GM12878 (cell line): ENCODE results near the gene HAPSTR1. TPM values are rescaled to one million over a fixed set of nuclear protein-coding genes. Genes with fewer than 3 reads are reported as not detected.

Experiments
- ATAC-seq: fragments of 200-7000 bp; cut with Tn5 transposase; 3 replicates; pipeline ENCODE4 v1.9.1; 2020; ENCODE audit warnings: mild to moderate bottlenecking, moderate library complexity
- BruUV-seq: library from RNA; stranded (reverse); fragments of 400-500 nt; replicated peaks from 2 replicates; lab custom pipeline; 2021; lab: Mats Ljungman, UMichigan
- CTCF ChIA-PET: fragments of 300-600 bp; sonication (Branson Sonifier 250); formaldehyde crosslinking; extraction: SDS; loops from one replicate; lab custom pipeline; 2021; ENCODE audit warnings: inconsistent platforms; lab: Yijun Ruan, JAX
- POLR2A ChIA-PET: fragments of 350-600 bp; formaldehyde crosslinking; extraction: SDS; loops from one replicate; lab custom pipeline; 2021; ENCODE audit warnings: inconsistent platforms; lab: Charles Lee
- RAD21 ChIA-PET: fragments of 300-600 bp; sonication (Branson Sonifier 250); formaldehyde crosslinking; loops from one replicate; lab custom pipeline; 2023; ENCODE audit warnings: antibody characterized with exemption; ENCODE audit not compliant: unreplicated experiment; lab: Charles Lee
- SMC1A ChIA-PET: fragments of 300-600 bp; sonication (Branson Sonifier 250); formaldehyde crosslinking; loops from one replicate; lab custom pipeline; 2023; ENCODE audit not compliant: unreplicated experiment, uncharacterized antibody; lab: Charles Lee
- DNase-seq: peaks from one replicate; pipeline ENCODE4 v3.0.0-alpha.2; 2011; ENCODE audit warnings: low read depth, low spot score
- FAIRE-seq: peaks from 3 replicates; lab custom pipeline; 2011; peaks lifted over from hg19 to GRCh38; lab: Jason Lieb, UNC
- H2AFZ ChIP-seq: 2 replicates; pipeline ENCODE4 v1.6.0; 2011; ENCODE audit warnings: low read depth, low read length, control low read depth; ENCODE audit not compliant: control insufficient read depth
- H3K27ac ChIP-seq: 2 replicates; pipeline ENCODE4 v1.5.1; 2011; ENCODE audit warnings: control low read depth; ENCODE audit not compliant: control insufficient read depth, insufficient read depth
- H3K27me3 ChIP-seq, 2 experiments: replicated peaks in 1 of 2; 2 replicates each; pipeline versions ENCODE4 v1.6.0 to v1.6.1; 2011; ENCODE audit warnings: low read length in 1 of 2; ENCODE audit not compliant: control insufficient read depth in 2 of 2, insufficient read depth in 2 of 2
- H3K36me3 ChIP-seq, 2 experiments: 2 replicates each; pipeline ENCODE4 v1.5.1; 2011; ENCODE audit warnings: low read length in 1 of 2; ENCODE audit not compliant: control insufficient read depth in 2 of 2, insufficient read depth in 2 of 2
- H3K4me1 ChIP-seq: 2 replicates; pipeline ENCODE4 v1.6.1; 2011; ENCODE audit warnings: mild to moderate bottlenecking, low read length, moderate library complexity, mixed read lengths; ENCODE audit not compliant: control insufficient read depth, insufficient read depth
- H3K4me2 ChIP-seq: 2 replicates; pipeline ENCODE4 v1.6.0; 2011; ENCODE audit warnings: control low read depth; ENCODE audit not compliant: control insufficient read depth, insufficient read depth
- H3K4me3 ChIP-seq: fragments of 200-600 bp; sonication (generic); 2 replicates; pipeline ENCODE4 v1.5.1; 2016
- H3K79me2 ChIP-seq: 2 replicates; pipeline ENCODE4 v1.6.0; 2011; ENCODE audit warnings: low read length; ENCODE audit not compliant: control insufficient read depth, insufficient read depth
- H3K9ac ChIP-seq: 2 replicates; pipeline ENCODE4 v1.8.0; 2011; ENCODE audit warnings: low read length, control low read depth, mixed read lengths; ENCODE audit not compliant: control insufficient read depth, insufficient read depth
- H3K9me3 ChIP-seq: replicated peaks from 3 replicates; pipeline ENCODE4 v1.5.1; 2011; ENCODE audit warnings: mild to moderate bottlenecking, low read length; ENCODE audit not compliant: control insufficient read depth, insufficient read depth
- H4K20me1 ChIP-seq: 2 replicates; pipeline ENCODE4 v1.6.0; 2011; ENCODE audit not compliant: control insufficient read depth, insufficient read depth
- CREM ChIP-seq: IDR thresholded peaks from 2 replicates; pipeline ENCODE4 v1.6.1; 2014; ENCODE audit warnings: antibody characterized with exemption, low read depth
- IKZF1 ChIP-seq: fragments of 450-650 bp; conservative IDR thresholded peaks from 2 replicates; pipeline ENCODE4 v1.6.1; 2017; ENCODE audit warnings: antibody characterized with exemption, mild to moderate bottlenecking
- NR2C1 ChIP-seq: fragments of 450-650 bp; IDR thresholded peaks from 2 replicates; pipeline ENCODE4 v1.6.1; 2017; ENCODE audit warnings: antibody characterized with exemption, mild to moderate bottlenecking, moderate library complexity
- NR2F1 ChIP-seq: fragments of 450-650 bp; conservative IDR thresholded peaks from 2 replicates; pipeline ENCODE4 v1.6.1; 2017; ENCODE audit warnings: mild to moderate bottlenecking
- ZNF687 ChIP-seq: fragments of 450-650 bp; IDR thresholded peaks from 2 replicates; pipeline ENCODE4 v1.6.1; 2017; ENCODE audit warnings: mild to moderate bottlenecking, moderate library complexity
- WGBS: methylation state at CpG from one replicate; pipeline ENCODE4 v1.1.6; 2016; ENCODE audit warnings: low lambda C conversion rate; ENCODE audit not compliant: insufficient replicate concordance, insufficient coverage; ENCODE audit errors: missing lambda C conversion rate; 5-methylcytosine and 5-hydroxymethylcytosine counted together
- in situ Hi-C: fragments of 300-500 bp; cut with MboI; formaldehyde crosslinking; loops from 9 replicates; pipeline ENCODE4 v1.14.3; 2018; ENCODE audit warnings: mixed read lengths
- intact Hi-C: fragments of 100-400 bp; cut with micrococcal nuclease; formaldehyde crosslinking; loops from one replicate; pipeline ENCODE4 v1.14.2; 2022; ENCODE audit not compliant: unreplicated experiment
- polyA plus RNA-seq, 11 experiments: library from polyadenylated mRNA; depleted of rRNA in 4 of 11; unstranded in 6 of 11; stranded (reverse) in 5 of 11; fragments of >200 nt; fragmentation: Nextera tagmentation in 4 of 11; fragmentation: Illumina TruSeq in 1 of 11; extraction: Ambion mirVana in 4 of 11; extraction: Trizol in 1 of 11; gene quantifications; 1 replicate in 1 of 11; 2 replicates in 10 of 11; pipeline versions ENCODE4 v1.2.1 to v1.2.3, GENCODE V29; 2011 to 2016; ENCODE audit warnings: inconsistent platforms in 2 of 11, missing spikeins in 2 of 11, low read depth in 1 of 11
- total RNA-seq, 4 experiments: library from RNA; depleted of rRNA in 3 of 4; stranded (reverse); fragments of >200 nt in 3 of 4; fragmentation: Illumina TruSeq in 1 of 4; extraction: Trizol in 1 of 4; gene quantifications; 2 replicates each; pipeline versions ENCODE4 v1.2.1 to v1.2.3, GENCODE V29; 2013 to 2021

HAPSTR1 gene
- total and polyA plus RNA-seq, 10 of the 15 experiments (the other 5 are each of a cell fraction or from before 2014, with no cell fraction given), result 8.7 to 52.5 (median 23.1) TPM

GRCh38 chr16:9098377-9099090 lies 7.1 kb downstream of the HAPSTR1 start:
- RAD21 ChIA-PET, result interaction anchor here (1.2 kb wide), 1 partner anchor 35 kb away, joined by 3 read pairs; no protein-coding TSS in a partner anchor
- TF ChIP-seq IKZF1 (peak; percentile 3; the same call in 1 of the 2 replicates), NR2C1 (peak; percentile 62), ZNF687 (peak; percentile 48; the same call in 1 of the 2 replicates), CREM (no peak), NR2F1 (peak; percentile 13; the same call in 1 of the 2 replicates)
- DNase-seq (no peak), ATAC-seq (peak; percentile 41), FAIRE-seq (no peak)
- H2AFZ ChIP-seq, result no peak overlapping the region
- H3K9ac ChIP-seq, result no peak overlapping the region
- intact Hi-C loops (no loop called here), in situ Hi-C loops (no loop called here)
- H3K4me3 ChIP-seq, result peak overlapping the region; percentile 48; the same call in 1 of the 2 replicates
- CTCF ChIA-PET, result interaction anchor here (1.1 to 7.9 kb wide), 3 partner anchors 36 to 163 kb away, joined by 3 to 33 read pairs (median 3); no protein-coding TSS in a partner anchor
- peaks cover 13% of the 10 kb centered on the region for H4K20me1 ChIP-seq
- peak overlapping the region; percentile 66 for H3K4me2 ChIP-seq
- H3K36me3 ChIP-seq, result peaks cover 0 to 15% of the 10 kb centered on the region in 2 experiments; a peak in 3 of 4 replicates
- peaks cover 18% of the 10 kb centered on the region for H3K4me1 ChIP-seq
- no peaks in the 10 kb centered on the region for H3K9me3 ChIP-seq
- peaks cover 100% of the 10 kb centered on the region for H3K79me2 ChIP-seq
- WGBS, result 48% methylated on average over 4 of the region's 4 CpGs
- POLR2A ChIA-PET, result interaction anchor here (0.5 to 1.8 kb wide), 2 partner anchors 12 to 15 kb away, joined by 4 to 10 read pairs; no protein-coding TSS in a partner anchor
- no TSS peak for BruUV-seq
- peak overlapping the region; percentile 15; the same call in 1 of the 2 replicates for H3K27ac ChIP-seq
- SMC1A ChIA-PET, result interaction anchor here (7.6 kb wide), 1 partner anchor 28 kb away, joined by 44 read pairs; no protein-coding TSS in a partner anchor
- H3K27me3 ChIP-seq, result no peaks in the 10 kb centered on the region
